SK-N-SH (cell line): ENCODE results near the gene ASB4. TPM values are rescaled to one million over a fixed set of nuclear protein-coding genes. Genes with fewer than 3 reads are reported as not detected.
"Not testable (repeated sequence)": the region's sequence is repeated elsewhere in the genome, so short reads cannot be mapped to it uniquely, and the experiment has no call there.

Source experiments
- CTCF ChIA-PET: fragments of 300-600, 350-600 bp; formaldehyde crosslinking; extraction: SDS; loops from one replicate; lab custom pipeline; 2021; lab: Yijun Ruan, JAX
- POLR2A ChIA-PET: fragments of 350-600 bp; sonication (Branson Sonifier 250); formaldehyde crosslinking; extraction: SDS; loops from one replicate; lab custom pipeline; 2020; ENCODE audit warnings: antibody characterized with exemption, inconsistent platforms; lab: Yijun Ruan, JAX
- DNase-seq: peaks from one replicate; pipeline ENCODE4 v3.0.0; 2012
- H2AFZ ChIP-seq: fragments of 200-600 bp; sonication (generic); 2 replicates; pipeline ENCODE4 v1.8.1; 2016; ENCODE audit warnings: antibody characterized with exemption, mild to moderate bottlenecking, low read depth
- H3F3A ChIP-seq: fragments of 200-600 bp; sonication (generic); replicated peaks from 2 replicates; pipeline ENCODE3; 2016; ENCODE audit warnings: antibody characterized with exemption, mild to moderate bottlenecking; ENCODE audit not compliant: insufficient read depth
- H3K27ac ChIP-seq, 2 experiments: fragments of 200-500 bp in 1 of 2; fragments of 200-600 bp in 1 of 2; sonication (Bioruptor generic) in 1 of 2; sonication (generic), shearing (Covaris generic) in 1 of 2; 2 replicates each; pipeline versions ENCODE4 v1.5.1 to v1.6.1; 2014 to 2016; ENCODE audit warnings: low read depth in 2 of 2, inconsistent platforms in 1 of 2, low read length in 1 of 2, mild to moderate bottlenecking in 1 of 2, mixed read lengths in 1 of 2
- H3K27me3 ChIP-seq: fragments of 200-600 bp; sonication (generic), shearing (Covaris generic); 2 replicates; pipeline ENCODE4 v1.6.1; 2016; ENCODE audit warnings: mixed run types; ENCODE audit not compliant: insufficient read depth
- H3K36me3 ChIP-seq, 2 experiments: fragments of 200-500 bp in 1 of 2; fragments of 200-600 bp in 1 of 2; sonication (Bioruptor generic) in 1 of 2; sonication (generic) in 1 of 2; replicated peaks in 1 of 2; 2 replicates each; pipeline versions ENCODE3 to v1.5.1; 2014 to 2016; ENCODE audit warnings: low read length in 1 of 2, mild to moderate bottlenecking in 1 of 2; ENCODE audit not compliant: insufficient read depth in 2 of 2, control insufficient read depth in 1 of 2
- H3K4me1 ChIP-seq, 2 experiments: fragments of 200-500 bp in 1 of 2; fragments of 200-600 bp in 1 of 2; sonication (Bioruptor generic) in 1 of 2; sonication (generic), shearing (Covaris generic) in 1 of 2; 2 replicates each; pipeline versions ENCODE4 v1.5.1 to v1.6.1; 2014 to 2016; ENCODE audit warnings: low read depth in 1 of 2, low read length in 1 of 2, mixed run types in 1 of 2; ENCODE audit not compliant: insufficient read depth in 2 of 2, control insufficient read depth in 1 of 2
- H3K4me2 ChIP-seq: fragments of 200-600 bp; sonication (generic), shearing (Covaris generic); 2 replicates; pipeline ENCODE4 v1.6.1; 2017; ENCODE audit warnings: mixed run types
- H3K4me3 ChIP-seq, 2 experiments: fragments of 200-500 bp in 1 of 2; fragments of 200-600 bp in 1 of 2; sonication (Bioruptor generic) in 1 of 2; sonication (generic), shearing (Covaris generic) in 1 of 2; 2 replicates each; pipeline versions ENCODE4 v1.5.1 to v1.8.1; 2014 to 2016; ENCODE audit warnings: low read depth in 2 of 2, inconsistent platforms in 1 of 2, low read length in 1 of 2, mild to moderate bottlenecking in 1 of 2, mixed read lengths in 1 of 2, moderate library complexity in 1 of 2
- H3K79me2 ChIP-seq: fragments of 200-600 bp; sonication (generic); 2 replicates; pipeline ENCODE4 v1.8.1; 2017; ENCODE audit warnings: mild to moderate bottlenecking; ENCODE audit not compliant: insufficient read depth
- H3K9ac ChIP-seq: fragments of 200-600 bp; sonication (generic); 2 replicates; pipeline ENCODE4 v1.6.1; 2017; ENCODE audit warnings: mixed run types
- H3K9me2 ChIP-seq: fragments of 200-600 bp; sonication (generic); 2 replicates; pipeline ENCODE4 v1.6.1; 2017; ENCODE audit warnings: mixed run types
- H3K9me3 ChIP-seq: fragments of 200-600 bp; sonication (generic); 2 replicates; pipeline ENCODE4 v1.6.1; 2017; ENCODE audit warnings: mixed run types, mild to moderate bottlenecking, moderate library complexity
- H4K20me1 ChIP-seq: fragments of 200-600 bp; sonication (generic); 2 replicates; pipeline ENCODE4 v1.6.1; 2017; ENCODE audit warnings: mild to moderate bottlenecking, mixed run types; ENCODE audit not compliant: insufficient read depth
- EP300 ChIP-seq, 2 experiments: IDR thresholded peaks; 2 replicates each; pipeline versions ENCODE4 v1.4.0 to v1.6.1; 2012; ENCODE audit warnings: borderline replicate concordance in 1 of 2, low read depth in 1 of 2, low read length in 1 of 2
- EZH2phosphoT487 ChIP-seq: fragments of 200-600 bp; sonication (generic); IDR thresholded peaks from 2 replicates; pipeline ENCODE4 v1.6.1; 2017; ENCODE audit warnings: low read depth, mixed run types, mild to moderate bottlenecking, antibody characterized with exemption, moderate library complexity, borderline replicate concordance
- FOSL2 ChIP-seq: IDR thresholded peaks from 2 replicates; pipeline ENCODE4 v1.4.0; 2012; ENCODE audit warnings: low read depth, mild to moderate bottlenecking, moderate library complexity, borderline replicate concordance
- FOXM1 ChIP-seq: IDR thresholded peaks from 2 replicates; pipeline ENCODE4 v1.4.0; 2012; ENCODE audit warnings: low read depth, mild to moderate bottlenecking
- GABPA ChIP-seq: IDR thresholded peaks from 2 replicates; pipeline ENCODE4 v1.4.0; 2012; ENCODE audit warnings: low read depth, mild to moderate bottlenecking
- GATA2 ChIP-seq: sonication (generic); formaldehyde crosslinking; IDR thresholded peaks from 2 replicates; pipeline ENCODE4 v1.5.0; 2020; ENCODE audit warnings: mild to moderate bottlenecking, missing genetic modification reagents
- IRF3 ChIP-seq: fragments of 150-350 bp; IDR thresholded peaks from 2 replicates; pipeline ENCODE4 v1.6.1; 2016; ENCODE audit warnings: mild to moderate bottlenecking, low read depth, low read length
- JUND ChIP-seq: IDR thresholded peaks from 2 replicates; pipeline ENCODE4 v1.4.0; 2012
- MEF2A ChIP-seq: IDR thresholded peaks from 2 replicates; pipeline ENCODE4 v1.4.0; 2012; ENCODE audit warnings: low read depth, borderline replicate concordance
- POLR2AphosphoS5 ChIP-seq: IDR thresholded peaks from 2 replicates; pipeline ENCODE4 v1.6.1; 2012; ENCODE audit warnings: low read depth, low read length
- RFX5 ChIP-seq: IDR thresholded peaks from 2 replicates; pipeline ENCODE4 v1.6.1; 2012; ENCODE audit warnings: mild to moderate bottlenecking, improper control_type of control experiment, low read length
- RXRA ChIP-seq: IDR thresholded peaks from 2 replicates; pipeline ENCODE4 v1.4.0; 2012; ENCODE audit warnings: low read depth, mild to moderate bottlenecking, borderline replicate concordance
- SMC3 ChIP-seq: IDR thresholded peaks from 2 replicates; pipeline ENCODE4 v1.6.1; 2012; ENCODE audit warnings: low read depth, low read length, improper control_type of control experiment
- TAF1 ChIP-seq: IDR thresholded peaks from 2 replicates; pipeline ENCODE4 v1.6.1; 2012; ENCODE audit warnings: low read depth, mild to moderate bottlenecking, low read length, moderate library complexity, borderline replicate concordance
- TEAD4 ChIP-seq: IDR thresholded peaks from 2 replicates; pipeline ENCODE4 v1.4.0; 2012; ENCODE audit warnings: mild to moderate bottlenecking, borderline replicate concordance; ENCODE audit not compliant: insufficient read depth
- WGBS: methylation state at CpG from one replicate; pipeline ENCODE4 v1.1.6; 2017; ENCODE audit warnings: low lambda C conversion rate; 5-methylcytosine and 5-hydroxymethylcytosine counted together
- polyA plus RNA-seq, 3 experiments: library from polyadenylated mRNA; depleted of rRNA; stranded (reverse); fragments of >200 nt; gene quantifications; 2 replicates each; pipeline ENCODE4 v1.2.3, GENCODE V29; 2012
- TF ChIP-seq, protein P1 (sequence below): IDR thresholded peaks from 2 replicates; pipeline ENCODE4 v1.4.0; 2012; ENCODE audit warnings: low read depth, borderline replicate concordance
- TF ChIP-seq, protein P2 (sequence below): fragments of 200-600 bp; sonication (generic); IDR thresholded peaks from 2 replicates; pipeline ENCODE4 v1.6.1; 2017; ENCODE audit warnings: antibody characterized with exemption, mild to moderate bottlenecking, moderate library complexity
- TF ChIP-seq, protein P3 (sequence below): fragments of 150-350 bp; IDR thresholded peaks from 2 replicates; pipeline ENCODE4 v1.6.1; 2017; ENCODE audit warnings: antibody characterized with exemption, low read length, low read depth, borderline replicate concordance

ASB4 gene
- polyA plus RNA-seq, 1 of the 3 experiments (the other 2 are of a cell fraction) = not detected

DNA sequence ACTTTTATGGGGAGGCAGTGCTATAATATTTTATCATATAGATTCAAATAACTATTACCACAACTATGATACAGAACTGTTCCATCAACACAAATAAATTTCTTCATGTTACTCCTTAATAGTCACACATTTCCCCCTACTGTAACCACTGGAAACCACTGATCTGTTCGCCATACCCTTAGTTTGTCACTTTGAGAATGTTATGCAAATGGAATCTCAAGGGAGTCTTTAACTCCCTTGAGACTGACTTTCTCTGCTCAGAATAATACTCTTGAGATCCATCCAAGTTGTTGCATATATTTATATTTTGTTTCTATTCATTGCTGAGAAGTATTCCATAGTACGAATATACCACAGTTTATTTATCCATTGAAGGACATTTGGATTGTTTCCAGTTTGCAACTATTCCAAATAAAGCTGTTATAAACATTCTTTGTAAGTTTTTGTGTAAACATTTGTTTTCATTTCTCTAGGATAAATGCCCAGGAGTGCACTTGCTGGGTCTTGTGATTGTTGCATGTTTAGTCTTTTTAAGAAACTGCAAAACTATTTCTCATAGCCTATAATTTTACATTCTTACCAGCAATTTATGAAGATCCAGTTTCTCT lies 31.2 kb upstream of the ASB4 start (continued):
- TF ChIP-seq, protein P1, sequence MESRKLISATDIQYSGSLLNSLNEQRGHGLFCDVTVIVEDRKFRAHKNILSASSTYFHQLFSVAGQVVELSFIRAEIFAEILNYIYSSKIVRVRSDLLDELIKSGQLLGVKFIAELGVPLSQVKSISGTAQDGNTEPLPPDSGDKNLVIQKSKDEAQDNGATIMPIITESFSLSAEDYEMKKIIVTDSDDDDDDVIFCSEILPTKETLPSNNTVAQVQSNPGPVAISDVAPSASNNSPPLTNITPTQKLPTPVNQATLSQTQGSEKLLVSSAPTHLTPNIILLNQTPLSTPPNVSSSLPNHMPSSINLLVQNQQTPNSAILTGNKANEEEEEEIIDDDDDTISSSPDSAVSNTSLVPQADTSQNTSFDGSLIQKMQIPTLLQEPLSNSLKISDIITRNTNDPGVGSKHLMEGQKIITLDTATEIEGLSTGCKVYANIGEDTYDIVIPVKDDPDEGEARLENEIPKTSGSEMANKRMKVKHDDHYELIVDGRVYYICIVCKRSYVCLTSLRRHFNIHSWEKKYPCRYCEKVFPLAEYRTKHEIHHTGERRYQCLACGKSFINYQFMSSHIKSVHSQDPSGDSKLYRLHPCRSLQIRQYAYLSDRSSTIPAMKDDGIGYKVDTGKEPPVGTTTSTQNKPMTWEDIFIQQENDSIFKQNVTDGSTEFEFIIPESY = no peak
- TF ChIP-seq FOSL2 (no peak), POLR2AphosphoS5 (no peak)
- TF ChIP-seq, protein P2, sequence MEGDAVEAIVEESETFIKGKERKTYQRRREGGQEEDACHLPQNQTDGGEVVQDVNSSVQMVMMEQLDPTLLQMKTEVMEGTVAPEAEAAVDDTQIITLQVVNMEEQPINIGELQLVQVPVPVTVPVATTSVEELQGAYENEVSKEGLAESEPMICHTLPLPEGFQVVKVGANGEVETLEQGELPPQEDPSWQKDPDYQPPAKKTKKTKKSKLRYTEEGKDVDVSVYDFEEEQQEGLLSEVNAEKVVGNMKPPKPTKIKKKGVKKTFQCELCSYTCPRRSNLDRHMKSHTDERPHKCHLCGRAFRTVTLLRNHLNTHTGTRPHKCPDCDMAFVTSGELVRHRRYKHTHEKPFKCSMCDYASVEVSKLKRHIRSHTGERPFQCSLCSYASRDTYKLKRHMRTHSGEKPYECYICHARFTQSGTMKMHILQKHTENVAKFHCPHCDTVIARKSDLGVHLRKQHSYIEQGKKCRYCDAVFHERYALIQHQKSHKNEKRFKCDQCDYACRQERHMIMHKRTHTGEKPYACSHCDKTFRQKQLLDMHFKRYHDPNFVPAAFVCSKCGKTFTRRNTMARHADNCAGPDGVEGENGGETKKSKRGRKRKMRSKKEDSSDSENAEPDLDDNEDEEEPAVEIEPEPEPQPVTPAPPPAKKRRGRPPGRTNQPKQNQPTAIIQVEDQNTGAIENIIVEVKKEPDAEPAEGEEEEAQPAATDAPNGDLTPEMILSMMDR = no peak

DNA sequence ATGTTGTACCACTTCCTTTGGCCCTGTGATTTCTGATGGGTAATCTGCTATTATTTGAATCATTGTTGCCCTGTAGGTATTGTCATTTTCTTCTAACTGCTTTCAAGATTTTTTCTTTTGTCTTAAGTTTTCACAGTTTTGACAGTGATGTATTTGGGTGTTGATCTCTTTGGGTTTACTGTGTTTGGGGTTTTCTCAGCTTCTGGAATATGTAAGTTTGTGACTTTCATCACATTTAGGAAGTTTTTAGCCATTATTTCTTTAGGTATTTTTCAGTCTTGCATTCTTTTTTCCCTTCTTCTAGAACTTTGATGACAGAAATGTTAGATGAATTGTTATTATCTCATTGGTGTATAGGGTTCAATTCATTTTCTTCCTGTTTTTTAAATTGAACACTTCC lies 27.8 kb upstream of the ASB4 start:
- CTCF ChIA-PET = interaction anchor here (1.5 kb wide), 1 partner anchor 12 kb away, joined by 3 read pairs; no protein-coding TSS in a partner anchor
- Histone ChIP-seq H3K36me3 (no peaks in the 10 kb centered on the region), H3K27ac (no peak overlapping the region), H3K4me2 (no peak overlapping the region), H2AFZ (no peak overlapping the region), H3F3A (no peaks in the 10 kb centered on the region), H3K4me1 (no peaks in the 10 kb centered on the region), H3K9me2 (no peaks in the 10 kb centered on the region), H3K27me3 (no peaks in the 10 kb centered on the region), H3K9ac (no peak overlapping the region), H3K9me3 (peaks cover 4% of the 10 kb centered on the region; the same call in 1 of the 2 replicates), H3K79me2 (no peaks in the 10 kb centered on the region), H3K4me3 (no peak overlapping the region), H4K20me1 (no peaks in the 10 kb centered on the region)
- POLR2A ChIA-PET = no interaction called here
- no peak for DNase-seq
- TF ChIP-seq FOXM1 (no peak), RFX5 (no peak), GATA2 (CRISPR knock-in tag) (no peak), MEF2A (no peak), TAF1 (no peak), JUND (no peak), GABPA (no peak), SMC3 (no peak), RXRA (no peak), IRF3 (no peak), TEAD4 (no peak), EP300 (IDR thresholded peaks at IDR 0.05; ENCODE audit: borderline replicate concordance in 1 of 2, low read depth in 1 of 2, low read length in 1 of 2) (no peak), EZH2phosphoT487 (no peak)
- TF ChIP-seq, protein P3, sequence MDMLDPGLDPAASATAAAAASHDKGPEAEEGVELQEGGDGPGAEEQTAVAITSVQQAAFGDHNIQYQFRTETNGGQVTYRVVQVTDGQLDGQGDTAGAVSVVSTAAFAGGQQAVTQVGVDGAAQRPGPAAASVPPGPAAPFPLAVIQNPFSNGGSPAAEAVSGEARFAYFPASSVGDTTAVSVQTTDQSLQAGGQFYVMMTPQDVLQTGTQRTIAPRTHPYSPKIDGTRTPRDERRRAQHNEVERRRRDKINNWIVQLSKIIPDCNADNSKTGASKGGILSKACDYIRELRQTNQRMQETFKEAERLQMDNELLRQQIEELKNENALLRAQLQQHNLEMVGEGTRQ = no peak
- TF ChIP-seq, protein P2 = no peak

GRCh38 chr7:95460653-95461052 lies 25.1 kb upstream of the ASB4 start:
- H3K9me3 ChIP-seq, H3K27ac ChIP-seq, H4K20me1 ChIP-seq, H3K4me1 ChIP-seq, H2AFZ ChIP-seq, H3K79me2 ChIP-seq, CTCF ChIA-PET, H3K4me2 ChIP-seq, H3K27me3 ChIP-seq, H3K4me3 ChIP-seq, H3K9me2 ChIP-seq, DNase-seq, H3F3A ChIP-seq, POLR2A ChIA-PET, H3K9ac ChIP-seq, H3K36me3 ChIP-seq: not testable (repeated sequence)
- WGBS = 10% methylated on average over 2 of the region's 2 CpGs
